AG09309 (cell line): ENCODE data around the gene FKBP3.
"Not testable (repeated sequence)": the region's sequence is repeated elsewhere in the genome, so short reads cannot be mapped to it uniquely, and the experiment has no call there.

ENCODE experiments used
- DNase-seq: peaks from one replicate; pipeline ENCODE4 v3.0.0-alpha.2; 2010; ENCODE audit warnings: low read depth
- H3K4me3 ChIP-seq: 2 replicates; pipeline ENCODE4 v1.5.1; 2011; ENCODE audit warnings: mild to moderate bottlenecking, low read depth, low read length, moderate library complexity; ENCODE audit not compliant: control insufficient read depth
- TF ChIP-seq, protein P1 (sequence below): IDR thresholded peaks from 2 replicates; pipeline ENCODE4 v1.5.1; 2011; ENCODE audit warnings: mild to moderate bottlenecking, low read depth, low read length, inconsistent platforms; ENCODE audit not compliant: insufficient read depth, control insufficient read depth; ENCODE audit errors: missing control alignments

The FKBP3 gene

DNA sequence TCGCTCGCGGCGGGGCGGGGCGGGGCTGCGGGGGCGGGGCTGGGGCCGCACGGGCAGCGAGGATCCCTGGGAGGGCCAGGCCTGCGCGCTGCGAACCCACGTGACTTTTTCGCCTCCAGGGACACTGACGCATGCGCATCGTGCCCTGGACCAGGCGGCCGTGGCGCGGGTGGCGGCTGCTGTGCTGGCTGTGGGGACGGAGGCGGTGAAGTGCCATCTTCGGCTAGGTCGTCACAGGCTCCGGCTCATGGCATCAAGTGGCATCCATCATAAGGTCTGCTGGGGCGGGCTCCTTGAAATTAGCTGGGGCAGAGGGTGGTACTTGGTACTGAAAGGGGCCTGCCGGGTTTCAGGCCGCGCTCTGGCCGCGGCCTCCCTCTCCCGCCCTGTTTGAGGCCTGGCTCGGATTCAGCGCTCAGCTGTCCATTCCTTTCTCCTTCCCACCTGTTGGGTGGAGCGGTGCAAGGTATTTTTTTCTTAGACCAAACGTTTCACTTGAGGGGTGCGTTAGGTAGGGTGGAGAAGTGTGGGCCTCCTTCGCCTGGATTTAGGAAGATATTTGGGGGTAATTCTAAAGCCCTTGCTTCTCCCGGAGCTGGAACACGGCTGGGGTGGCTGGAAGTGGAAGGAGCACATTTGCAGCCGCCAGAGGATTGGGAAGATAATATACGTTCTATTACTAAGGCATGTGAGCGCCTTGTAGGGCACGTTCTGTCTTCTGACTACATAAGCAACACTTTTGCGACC is 50.1 kb downstream of the FKBP3 start, which contains the start of gene PRPF39:
TSS of gene PRPF39 (plus strand) at position 141 of the 747 bp plus-strand sequence. CDS start 11,124 bp downstream, outside the sequence.
- peak; percentile 49 for DNase-seq
- peak within 1 kb of the TSS; percentile 54 for H3K4me3 ChIP-seq
- TF ChIP-seq, protein P1, sequence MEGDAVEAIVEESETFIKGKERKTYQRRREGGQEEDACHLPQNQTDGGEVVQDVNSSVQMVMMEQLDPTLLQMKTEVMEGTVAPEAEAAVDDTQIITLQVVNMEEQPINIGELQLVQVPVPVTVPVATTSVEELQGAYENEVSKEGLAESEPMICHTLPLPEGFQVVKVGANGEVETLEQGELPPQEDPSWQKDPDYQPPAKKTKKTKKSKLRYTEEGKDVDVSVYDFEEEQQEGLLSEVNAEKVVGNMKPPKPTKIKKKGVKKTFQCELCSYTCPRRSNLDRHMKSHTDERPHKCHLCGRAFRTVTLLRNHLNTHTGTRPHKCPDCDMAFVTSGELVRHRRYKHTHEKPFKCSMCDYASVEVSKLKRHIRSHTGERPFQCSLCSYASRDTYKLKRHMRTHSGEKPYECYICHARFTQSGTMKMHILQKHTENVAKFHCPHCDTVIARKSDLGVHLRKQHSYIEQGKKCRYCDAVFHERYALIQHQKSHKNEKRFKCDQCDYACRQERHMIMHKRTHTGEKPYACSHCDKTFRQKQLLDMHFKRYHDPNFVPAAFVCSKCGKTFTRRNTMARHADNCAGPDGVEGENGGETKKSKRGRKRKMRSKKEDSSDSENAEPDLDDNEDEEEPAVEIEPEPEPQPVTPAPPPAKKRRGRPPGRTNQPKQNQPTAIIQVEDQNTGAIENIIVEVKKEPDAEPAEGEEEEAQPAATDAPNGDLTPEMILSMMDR = no peak

DNA sequence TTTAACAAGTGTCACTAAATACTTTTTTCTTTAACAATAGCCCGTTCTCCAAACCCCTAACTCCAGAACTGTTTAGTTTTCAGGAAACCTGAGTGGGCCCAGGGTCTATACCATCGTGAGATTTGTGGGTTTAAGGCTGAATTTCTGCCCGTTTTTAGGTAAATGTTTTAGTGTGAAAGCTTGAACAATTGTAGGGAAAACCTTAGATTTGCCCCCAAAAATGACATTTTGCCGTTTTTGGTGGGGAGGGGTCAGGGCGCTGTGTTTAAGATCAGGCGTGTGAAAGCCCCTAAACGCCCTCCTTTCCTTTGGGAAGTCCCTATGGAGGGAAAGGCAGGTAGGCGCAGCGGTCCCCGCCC is 50.7 kb downstream of the FKBP3 start:
- TF ChIP-seq, protein P1 = no peak
- peak overlapping the region; percentile 54 for H3K4me3 ChIP-seq

DNA sequence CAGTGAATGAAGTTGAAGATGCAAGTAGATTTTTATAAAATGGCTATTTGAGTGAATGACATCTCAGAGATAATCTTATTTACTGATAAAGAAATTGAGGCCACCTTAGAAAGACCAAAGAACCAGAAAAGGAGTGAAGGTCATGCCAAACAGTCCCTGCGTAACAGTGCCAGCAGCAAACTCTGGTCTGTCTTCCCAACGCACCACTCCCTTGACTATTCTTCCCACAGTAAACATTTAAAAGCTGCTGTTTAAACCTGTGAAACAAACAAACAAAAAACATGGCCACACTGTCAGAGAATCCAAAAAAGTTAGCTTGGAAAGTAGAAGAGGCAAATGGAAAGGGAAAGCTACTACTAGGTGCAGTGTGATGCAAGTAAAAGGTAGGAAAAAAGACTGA is 51.9 kb downstream of the FKBP3 start:
- H3K4me3 ChIP-seq = no peak overlapping the region
- TF ChIP-seq, protein P1 = no peak
- no peak for DNase-seq

More for the DNA sequence above, 50.7 kb downstream of the FKBP3 start:
- DNase-seq = no peak

DNA sequence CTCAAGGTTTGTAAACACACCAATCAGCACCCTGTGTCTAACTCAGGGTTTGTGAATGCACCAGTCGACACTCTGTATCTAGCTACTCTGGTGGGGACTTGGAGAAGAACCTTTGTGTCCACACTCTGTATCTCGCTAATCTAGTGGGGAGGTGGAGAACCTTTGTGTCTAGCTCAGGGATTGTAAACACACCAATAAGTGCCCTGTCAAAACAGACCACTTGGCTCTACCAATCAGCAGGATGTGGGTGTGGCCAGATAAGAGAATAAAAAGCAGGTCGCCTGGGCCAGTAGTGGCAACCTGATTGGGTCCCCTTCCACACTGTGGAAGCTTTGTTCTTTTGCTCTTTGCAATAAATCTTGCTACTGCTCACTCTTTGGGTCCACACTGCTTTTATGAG is 53.2 kb downstream of the FKBP3 start:
- H3K4me3 ChIP-seq, DNase-seq: not testable (repeated sequence)

DNA sequence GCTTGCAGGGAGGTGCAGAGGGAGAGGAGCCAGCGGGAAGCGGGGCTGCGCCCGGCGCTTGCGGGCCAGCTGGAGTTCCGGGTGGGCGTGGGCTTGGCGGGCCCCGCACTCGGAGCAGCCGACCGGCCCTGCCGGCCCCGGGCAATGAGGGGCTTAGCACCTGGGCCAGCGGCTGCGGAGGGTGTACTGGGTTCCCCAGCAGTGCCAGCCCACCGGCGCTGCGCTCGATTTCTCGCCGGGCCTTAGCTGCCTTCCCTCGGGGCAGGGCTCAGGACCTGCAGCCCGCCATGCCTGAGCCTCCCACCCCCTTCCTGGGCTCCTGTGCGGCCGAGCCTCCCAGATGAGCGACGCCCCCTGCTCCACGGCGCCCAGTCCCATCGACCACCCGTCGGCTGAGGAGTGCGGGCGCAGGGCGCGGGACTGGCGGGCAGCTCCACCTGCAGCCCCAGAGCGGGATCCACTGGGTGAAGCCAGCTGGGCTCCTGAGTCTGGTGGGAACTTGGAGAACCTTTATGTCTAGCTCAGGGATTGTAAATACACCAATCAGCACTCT is 53.8 kb downstream of the FKBP3 start:
- not testable (repeated sequence) for DNase-seq, H3K4me3 ChIP-seq

DNA sequence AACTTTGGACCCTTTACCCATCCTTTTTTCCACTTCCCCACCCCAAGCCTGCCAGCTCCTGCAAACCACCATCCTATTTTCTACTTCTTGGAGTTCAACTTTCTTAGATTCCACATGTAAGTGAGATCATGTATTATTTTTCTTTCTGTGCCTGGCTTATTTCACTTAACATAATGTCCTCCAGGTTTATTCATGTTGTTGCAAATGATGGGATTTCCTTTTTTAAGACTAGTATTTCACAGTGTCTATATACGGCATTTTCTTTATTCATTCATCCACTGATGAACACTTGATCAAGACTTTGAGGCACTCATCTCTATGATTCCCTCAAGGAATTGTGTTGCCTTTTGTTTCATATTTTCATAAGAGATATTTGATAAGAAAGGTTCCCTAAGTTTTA is 56.0 kb downstream of the FKBP3 start:
- TF ChIP-seq, protein P1 = no peak
- no peak for DNase-seq

DNA sequence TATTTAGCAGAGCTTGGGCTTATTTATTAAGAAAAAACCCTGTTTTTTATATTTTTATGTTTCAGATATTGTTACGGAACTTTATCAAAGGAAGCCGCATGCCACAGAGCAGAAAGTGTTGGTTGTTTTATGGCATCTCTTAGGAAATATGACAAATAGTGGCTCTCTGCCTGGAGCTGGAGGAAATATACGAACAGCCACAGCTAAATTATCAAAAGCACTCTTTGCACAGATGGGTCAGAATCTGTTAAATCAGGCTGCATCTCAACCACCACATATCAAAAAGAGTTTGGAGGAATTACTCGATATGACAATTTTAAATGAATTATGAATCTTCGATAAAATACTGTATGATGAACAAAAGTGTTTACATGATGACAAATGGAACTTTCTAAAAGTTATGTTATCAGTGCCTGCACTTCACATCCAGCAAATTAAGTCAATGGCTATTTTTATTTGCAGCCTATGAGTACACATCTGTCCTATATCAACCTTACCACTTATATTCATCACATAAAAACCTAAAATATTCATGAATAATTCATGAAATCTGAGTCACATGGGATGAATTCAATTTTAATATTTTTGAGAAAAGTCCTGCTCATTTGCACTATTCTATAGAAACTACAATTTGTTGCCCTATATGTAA is 60.9 kb downstream of the FKBP3 start:
- no peak overlapping the region for H3K4me3 ChIP-seq
- TF ChIP-seq, protein P1 = no peak
- DNase-seq = no peak

More for the DNA sequence above, 56.0 kb downstream of the FKBP3 start:
- no peak overlapping the region for H3K4me3 ChIP-seq
